ENCODE results near the gene FAM151B.

DNA sequence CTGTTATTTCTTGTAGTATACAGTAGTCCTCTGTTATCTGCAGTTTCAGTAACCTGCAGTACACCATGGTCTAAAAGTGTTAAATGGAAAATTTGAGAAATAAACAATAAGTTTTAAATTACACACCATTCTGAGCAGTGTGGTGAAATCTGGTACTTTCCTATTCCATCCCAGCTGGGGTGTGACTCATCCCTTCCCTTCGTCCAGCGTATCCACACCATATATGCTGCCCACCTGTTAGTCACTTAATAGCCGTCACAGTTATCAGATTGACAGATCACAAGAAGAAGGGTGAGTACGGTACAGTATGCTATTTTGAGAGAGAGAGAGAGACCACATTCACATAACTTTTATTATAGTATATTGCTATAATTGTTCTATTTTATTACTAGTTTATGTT is 28.9 kb downstream of the FAM151B start:
- TF ChIP-seq, protein P1, sequence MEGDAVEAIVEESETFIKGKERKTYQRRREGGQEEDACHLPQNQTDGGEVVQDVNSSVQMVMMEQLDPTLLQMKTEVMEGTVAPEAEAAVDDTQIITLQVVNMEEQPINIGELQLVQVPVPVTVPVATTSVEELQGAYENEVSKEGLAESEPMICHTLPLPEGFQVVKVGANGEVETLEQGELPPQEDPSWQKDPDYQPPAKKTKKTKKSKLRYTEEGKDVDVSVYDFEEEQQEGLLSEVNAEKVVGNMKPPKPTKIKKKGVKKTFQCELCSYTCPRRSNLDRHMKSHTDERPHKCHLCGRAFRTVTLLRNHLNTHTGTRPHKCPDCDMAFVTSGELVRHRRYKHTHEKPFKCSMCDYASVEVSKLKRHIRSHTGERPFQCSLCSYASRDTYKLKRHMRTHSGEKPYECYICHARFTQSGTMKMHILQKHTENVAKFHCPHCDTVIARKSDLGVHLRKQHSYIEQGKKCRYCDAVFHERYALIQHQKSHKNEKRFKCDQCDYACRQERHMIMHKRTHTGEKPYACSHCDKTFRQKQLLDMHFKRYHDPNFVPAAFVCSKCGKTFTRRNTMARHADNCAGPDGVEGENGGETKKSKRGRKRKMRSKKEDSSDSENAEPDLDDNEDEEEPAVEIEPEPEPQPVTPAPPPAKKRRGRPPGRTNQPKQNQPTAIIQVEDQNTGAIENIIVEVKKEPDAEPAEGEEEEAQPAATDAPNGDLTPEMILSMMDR (conservative IDR thresholded peaks at IDR 0.05), result no peak
- no peak for TF ChIP-seq ZFX (IDR thresholded peaks at IDR 0.05)
